Stimulated activated CD8-positive, alpha-beta memory T cell treated with anti-CD3 and anti-CD28 coated beads, Interleukin-4, amount 100 ng/mL, for 1 hour (primary cell): ENCODE results near the gene VKORC1L1.
"Not testable (repeated sequence)": the region's sequence is repeated elsewhere in the genome, so short reads cannot be mapped to it uniquely, and the experiment has no call there.

Experiments
- DNase-seq, 2 donors: peaks; one replicate each; pipeline ENCODE4 v3.0.0-alpha.2; 2020; ENCODE audit warnings: low read depth in 2 of 2, low spot score in 1 of 2

Gene VKORC1L1

GRCh38 chr7:65884983-65885382, 12.1 kb downstream of the VKORC1L1 start:
- not testable (repeated sequence) for DNase-seq

- DNase-seq, result not testable (repeated sequence)
Observed at GRCh38 chr7:65885533-65885932, 12.7 kb downstream of the VKORC1L1 start.

- not testable (repeated sequence) for DNase-seq
Observed at GRCh38 chr7:65888434-65889156, 15.7 kb downstream of the VKORC1L1 start.

GRCh38 chr7:65889722-65890121, 16.8 kb downstream of the VKORC1L1 start:
- DNase-seq, result not testable (repeated sequence)

- DNase-seq, result no peak
Observed at GRCh38 chr7:65892161-65892560, 19.3 kb downstream of the VKORC1L1 start.

GRCh38 chr7:65892835-65893234, 20.0 kb downstream of the VKORC1L1 start:
- no peak for DNase-seq

GRCh38 chr7:65896279-65896870, 23.5 kb downstream of the VKORC1L1 start:
- DNase-seq, result no peak

- DNase-seq, result not testable (repeated sequence)
Observed at GRCh38 chr7:65897289-65897688, 24.4 kb downstream of the VKORC1L1 start.

GRCh38 chr7:65898677-65899447, 26.0 kb downstream of the VKORC1L1 start:
- DNase-seq, result not testable (repeated sequence)

GRCh38 chr7:65902306-65902705, 29.4 kb downstream of the VKORC1L1 start:
- DNase-seq, result no peak

GRCh38 chr7:65907501-65908198, 34.8 kb downstream of the VKORC1L1 start:
- DNase-seq, result no peak

- no peak for DNase-seq
Observed at GRCh38 chr7:65910237-65910636, 37.4 kb downstream of the VKORC1L1 start.

GRCh38 chr7:65912237-65912636, 39.4 kb downstream of the VKORC1L1 start:
- no peak for DNase-seq

- no peak for DNase-seq
Observed at GRCh38 chr7:65915921-65916657, 43.2 kb downstream of the VKORC1L1 start.

- no peak for DNase-seq
Observed at GRCh38 chr7:65923316-65923715, 50.4 kb downstream of the VKORC1L1 start.

- no peak for DNase-seq
Observed at GRCh38 chr7:65924193-65924592, 51.3 kb downstream of the VKORC1L1 start.

GRCh38 chr7:65925040-65925439, 52.2 kb downstream of the VKORC1L1 start:
- DNase-seq, result no peak

GRCh38 chr7:65926588-65926987, 53.7 kb downstream of the VKORC1L1 start:
- no peak for DNase-seq

GRCh38 chr7:65927489-65928448, 54.9 kb downstream of the VKORC1L1 start:
- DNase-seq, result no peak

GRCh38 chr7:65931685-65932084, 58.8 kb downstream of the VKORC1L1 start:
- no peak for DNase-seq
